Measurements from ENCODE around the gene CDCA8.

GRCh38 chr1:37718181-37718900 lies 26.0 kb downstream of the CDCA8 start:
- TF ChIP-seq, protein P1, sequence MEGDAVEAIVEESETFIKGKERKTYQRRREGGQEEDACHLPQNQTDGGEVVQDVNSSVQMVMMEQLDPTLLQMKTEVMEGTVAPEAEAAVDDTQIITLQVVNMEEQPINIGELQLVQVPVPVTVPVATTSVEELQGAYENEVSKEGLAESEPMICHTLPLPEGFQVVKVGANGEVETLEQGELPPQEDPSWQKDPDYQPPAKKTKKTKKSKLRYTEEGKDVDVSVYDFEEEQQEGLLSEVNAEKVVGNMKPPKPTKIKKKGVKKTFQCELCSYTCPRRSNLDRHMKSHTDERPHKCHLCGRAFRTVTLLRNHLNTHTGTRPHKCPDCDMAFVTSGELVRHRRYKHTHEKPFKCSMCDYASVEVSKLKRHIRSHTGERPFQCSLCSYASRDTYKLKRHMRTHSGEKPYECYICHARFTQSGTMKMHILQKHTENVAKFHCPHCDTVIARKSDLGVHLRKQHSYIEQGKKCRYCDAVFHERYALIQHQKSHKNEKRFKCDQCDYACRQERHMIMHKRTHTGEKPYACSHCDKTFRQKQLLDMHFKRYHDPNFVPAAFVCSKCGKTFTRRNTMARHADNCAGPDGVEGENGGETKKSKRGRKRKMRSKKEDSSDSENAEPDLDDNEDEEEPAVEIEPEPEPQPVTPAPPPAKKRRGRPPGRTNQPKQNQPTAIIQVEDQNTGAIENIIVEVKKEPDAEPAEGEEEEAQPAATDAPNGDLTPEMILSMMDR (IDR thresholded peaks at IDR 0.05; ENCODE audit: low read depth, low read length): no peak
- TF ChIP-seq, protein P2, sequence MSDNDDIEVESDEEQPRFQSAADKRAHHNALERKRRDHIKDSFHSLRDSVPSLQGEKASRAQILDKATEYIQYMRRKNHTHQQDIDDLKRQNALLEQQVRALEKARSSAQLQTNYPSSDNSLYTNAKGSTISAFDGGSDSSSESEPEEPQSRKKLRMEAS (IDR thresholded peaks at IDR 0.05; ENCODE audit: low read depth, low read length): no peak
- no peak for TF ChIP-seq POLR2A (IDR thresholded peaks at IDR 0.05; ENCODE audit: extremely low read depth, insufficient read length)
- TF ChIP-seq MYC (IDR thresholded peaks at IDR 0.05; ENCODE audit: low read depth, low read length): no peak

Data from NB4 (cell line).